GM19099 (cell line): Measurements from ENCODE around the gene ADAM19.

Experiments used
- POLR2A ChIP-seq: IDR thresholded peaks from 3 replicates; pipeline ENCODE4 v1.6.1; 2011; ENCODE audit warnings: low read depth; ENCODE audit not compliant: insufficient read length; ENCODE audit errors: extremely low read depth

The ADAM19 gene

DNA sequence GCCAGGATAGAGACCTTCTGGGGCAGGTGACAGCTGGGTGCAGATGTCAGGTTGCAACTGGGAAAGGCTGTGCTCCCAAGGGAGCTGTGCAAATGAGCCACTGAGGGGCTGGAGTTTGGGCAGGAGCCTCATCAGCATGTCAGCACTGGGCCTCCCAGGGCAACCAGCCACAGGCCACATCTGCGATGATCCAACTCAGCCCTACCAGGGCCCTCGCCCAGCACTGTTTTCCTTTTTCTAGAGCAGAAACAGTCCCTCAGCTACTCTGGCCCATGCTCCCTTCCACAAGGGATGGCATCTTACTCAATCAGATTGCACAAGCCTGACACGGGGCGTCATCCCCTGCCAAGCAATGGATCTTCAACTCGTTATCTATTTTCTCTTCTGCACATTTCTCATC, 90.8 kb downstream of the ADAM19 start:
- TF ChIP-seq POLR2A: no peak

DNA sequence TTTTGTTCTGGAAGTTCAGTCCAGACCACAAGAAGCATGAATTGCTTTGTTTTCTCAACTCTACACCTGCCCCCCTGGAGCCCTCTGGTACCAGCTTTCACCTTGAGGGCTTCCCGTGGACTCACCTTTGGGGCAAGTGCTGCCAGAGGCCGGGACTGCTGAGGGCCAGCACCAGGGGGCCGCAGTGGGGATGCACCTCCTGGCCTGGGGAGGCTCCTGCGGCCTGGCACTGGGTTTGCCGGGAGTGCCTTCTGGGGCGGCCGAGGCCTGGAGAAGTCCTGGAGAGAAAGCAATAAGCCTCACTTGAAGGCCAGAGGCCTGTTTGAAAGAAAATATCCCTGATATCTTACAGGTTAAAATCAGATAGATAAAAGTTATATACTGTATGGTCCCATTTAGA, 93.9 kb downstream of the ADAM19 start:
- TF ChIP-seq POLR2A: no peak

DNA sequence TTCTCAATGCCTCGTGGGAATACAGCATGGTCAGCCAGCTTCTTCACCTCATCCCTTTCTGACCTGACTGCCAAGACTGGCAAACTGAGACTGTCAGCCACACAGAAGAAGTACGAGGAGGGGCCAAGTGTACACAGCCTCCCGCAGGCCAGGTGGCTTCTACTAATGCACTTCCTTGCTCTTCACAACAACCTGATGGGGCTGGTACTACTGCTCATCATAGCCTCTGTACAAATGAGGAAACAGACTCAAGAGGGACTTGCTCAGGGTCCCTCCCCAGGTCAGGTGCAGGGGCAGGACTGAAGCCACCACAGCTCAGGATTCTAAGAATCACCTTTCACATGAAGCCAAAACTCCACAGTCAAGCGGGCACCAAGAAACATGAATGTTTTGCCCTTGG, 94.3 kb downstream of the ADAM19 start:
- TF ChIP-seq POLR2A: no peak

DNA sequence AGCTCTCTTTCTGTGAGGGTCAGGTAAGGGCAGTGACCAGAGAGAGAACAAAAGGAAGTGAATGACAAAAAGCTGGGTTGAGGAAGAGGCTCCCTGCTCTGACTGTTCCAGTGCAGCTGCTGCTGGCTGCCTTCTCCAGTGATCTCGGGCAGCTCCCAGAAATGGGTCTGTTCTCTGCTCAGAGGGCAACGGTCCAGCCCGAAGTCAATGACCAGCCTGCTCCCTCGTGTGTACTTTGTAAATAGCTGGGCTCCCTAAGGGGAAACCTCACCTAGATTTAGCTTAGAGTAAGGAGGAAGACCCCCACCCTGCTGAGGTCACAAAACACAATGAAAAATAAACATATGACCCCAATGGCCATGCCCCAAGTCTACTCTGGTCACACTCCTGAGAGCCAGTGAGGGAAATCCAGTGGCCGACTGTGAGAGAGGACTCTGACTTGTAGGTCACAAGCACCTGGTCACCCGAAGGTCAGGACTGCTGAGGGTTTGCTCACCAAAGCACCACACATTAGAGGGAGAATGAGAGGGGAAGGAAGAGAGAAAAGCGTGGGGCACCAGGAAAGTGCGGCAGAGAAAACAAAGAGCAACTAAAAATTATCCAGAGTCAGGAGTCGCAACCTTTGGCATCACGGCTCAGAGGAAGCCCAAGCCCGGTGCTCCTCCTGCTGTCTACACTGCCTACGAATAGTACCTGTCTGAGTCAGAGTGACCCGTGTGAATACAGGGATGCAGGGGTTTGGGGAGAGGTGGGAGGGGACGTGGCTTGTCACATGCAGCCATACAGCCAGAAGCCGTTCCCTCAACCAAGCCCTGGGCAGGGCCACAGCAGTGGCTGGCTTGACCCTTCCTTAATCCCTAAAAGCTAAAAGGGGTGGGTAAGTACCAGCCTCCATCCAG, 95.7 kb downstream of the ADAM19 start:
- no peak for TF ChIP-seq POLR2A

DNA sequence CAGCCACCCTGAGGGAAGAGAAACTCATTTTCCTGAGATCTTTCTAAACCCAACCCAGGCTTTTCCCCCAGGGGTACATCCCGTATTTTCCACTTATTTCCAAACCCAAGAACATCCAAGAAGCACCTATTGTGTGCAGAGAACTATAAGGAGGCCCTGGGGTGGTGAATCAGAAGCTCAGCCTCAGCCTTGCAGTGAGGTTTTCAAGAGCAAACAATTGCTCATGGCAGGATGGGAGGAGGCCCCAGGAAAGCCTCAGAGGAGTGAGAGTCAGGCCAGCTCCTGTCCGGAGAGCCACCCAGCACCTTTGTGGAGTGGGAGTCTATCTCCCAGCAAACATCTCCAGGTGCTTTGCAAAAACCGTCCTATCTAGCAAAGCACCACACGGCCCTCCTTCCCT, 96.4 kb downstream of the ADAM19 start:
- no peak for TF ChIP-seq POLR2A

DNA sequence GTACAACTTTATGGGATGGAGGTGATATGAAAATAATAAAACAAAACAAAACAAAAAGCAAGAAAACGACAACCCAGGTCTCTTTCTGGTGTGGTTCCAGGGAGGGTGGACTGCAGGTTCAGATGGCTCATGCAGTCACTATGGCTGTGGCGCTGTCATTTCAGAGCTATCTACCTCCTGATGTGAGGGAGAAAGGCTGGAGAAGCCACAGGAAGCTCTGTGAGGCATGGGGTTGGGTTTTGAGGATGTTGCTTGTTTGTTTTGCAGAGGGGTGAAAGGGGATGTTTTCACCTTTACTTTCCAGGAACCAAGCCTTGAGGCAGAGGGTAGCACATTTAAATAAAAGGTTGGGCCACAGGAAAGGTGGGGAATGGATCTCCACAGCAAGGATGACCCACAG, 96.8 kb downstream of the ADAM19 start:
- no peak for TF ChIP-seq POLR2A

DNA sequence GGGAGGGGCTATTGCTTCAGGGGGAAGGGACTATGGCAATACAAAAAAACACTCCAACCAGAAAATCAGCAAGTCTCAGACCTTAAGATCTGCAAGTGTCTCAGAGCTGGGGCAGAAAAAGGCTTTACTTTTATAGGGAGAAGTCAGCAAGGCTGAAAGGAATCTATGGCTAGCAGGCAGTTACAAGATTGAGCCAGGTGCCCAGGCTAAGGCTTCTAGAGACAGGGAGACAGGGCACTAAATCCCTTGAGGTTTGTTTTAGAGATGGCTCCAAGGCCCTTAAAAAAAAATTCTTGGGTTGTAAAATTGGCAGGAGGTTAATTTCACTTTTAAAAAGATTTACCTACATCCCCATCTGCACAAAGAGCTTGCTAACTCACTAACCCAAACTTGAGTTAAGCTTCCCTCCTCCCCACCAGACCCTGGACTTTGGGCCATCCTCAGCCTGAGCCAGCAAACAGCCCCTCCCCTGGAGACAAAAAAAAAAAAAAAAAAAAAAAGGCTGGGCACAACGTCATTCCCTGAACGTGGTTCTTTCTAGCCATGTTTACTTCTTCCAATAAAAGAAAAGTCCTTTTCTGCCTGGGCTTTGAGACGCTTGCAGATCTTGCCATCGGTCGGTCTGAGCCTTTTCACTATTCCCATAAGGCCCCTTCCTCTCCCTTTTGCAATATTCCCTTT, 97.6 kb downstream of the ADAM19 start:
- TF ChIP-seq POLR2A: no peak

DNA sequence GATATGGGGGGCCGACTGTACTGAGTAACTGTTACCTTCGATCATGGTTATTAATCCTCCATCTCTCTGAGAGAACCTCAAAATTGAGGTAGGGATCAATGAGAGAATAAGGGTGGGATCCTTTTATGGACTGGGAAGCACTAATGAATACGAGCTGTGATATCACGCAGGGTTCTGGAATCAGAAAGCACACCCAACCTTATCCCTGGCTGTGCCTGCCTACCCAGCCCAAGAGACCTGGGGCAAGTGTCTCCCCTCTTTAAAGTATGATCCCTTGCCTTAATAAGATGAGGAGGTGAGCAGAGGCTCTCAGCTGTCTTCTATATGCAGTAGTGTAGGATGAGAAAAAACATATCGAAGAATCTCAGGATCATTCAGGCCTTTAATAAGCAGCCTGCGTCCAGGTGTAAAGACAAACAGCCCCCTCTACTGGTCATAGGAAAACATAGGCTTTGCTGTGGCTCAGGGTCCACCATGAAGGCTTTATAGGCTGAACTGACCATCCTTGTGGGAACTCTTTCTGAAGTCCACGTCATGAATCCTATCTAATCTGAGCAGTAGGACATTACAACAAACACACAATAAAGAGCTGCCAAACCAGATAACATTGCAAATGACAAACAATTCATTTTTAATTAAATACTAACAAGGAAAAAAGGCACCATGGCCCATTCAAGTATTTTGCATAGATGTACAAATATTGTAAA, 98.7 kb downstream of the ADAM19 start:
- no peak for TF ChIP-seq POLR2A

DNA sequence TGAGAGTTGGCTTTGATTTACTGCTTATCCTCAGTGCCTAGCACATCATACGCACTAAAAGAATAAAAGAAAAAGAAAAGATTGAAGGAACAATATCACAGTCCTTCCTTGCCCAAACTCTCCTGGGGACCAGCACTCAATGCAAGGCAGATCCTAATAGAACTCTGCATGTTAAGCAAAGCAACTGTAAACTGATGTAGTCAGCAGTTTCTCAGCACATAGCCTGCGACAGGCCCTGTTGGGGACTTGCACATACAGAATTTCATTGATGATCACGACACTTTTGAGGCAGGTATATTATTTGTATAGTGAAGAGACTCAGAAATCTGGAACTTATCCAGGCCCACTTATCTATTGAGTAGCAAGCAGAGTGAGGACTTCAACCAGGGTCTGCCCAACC, 100.1 kb downstream of the ADAM19 start:
- no peak for TF ChIP-seq POLR2A

DNA sequence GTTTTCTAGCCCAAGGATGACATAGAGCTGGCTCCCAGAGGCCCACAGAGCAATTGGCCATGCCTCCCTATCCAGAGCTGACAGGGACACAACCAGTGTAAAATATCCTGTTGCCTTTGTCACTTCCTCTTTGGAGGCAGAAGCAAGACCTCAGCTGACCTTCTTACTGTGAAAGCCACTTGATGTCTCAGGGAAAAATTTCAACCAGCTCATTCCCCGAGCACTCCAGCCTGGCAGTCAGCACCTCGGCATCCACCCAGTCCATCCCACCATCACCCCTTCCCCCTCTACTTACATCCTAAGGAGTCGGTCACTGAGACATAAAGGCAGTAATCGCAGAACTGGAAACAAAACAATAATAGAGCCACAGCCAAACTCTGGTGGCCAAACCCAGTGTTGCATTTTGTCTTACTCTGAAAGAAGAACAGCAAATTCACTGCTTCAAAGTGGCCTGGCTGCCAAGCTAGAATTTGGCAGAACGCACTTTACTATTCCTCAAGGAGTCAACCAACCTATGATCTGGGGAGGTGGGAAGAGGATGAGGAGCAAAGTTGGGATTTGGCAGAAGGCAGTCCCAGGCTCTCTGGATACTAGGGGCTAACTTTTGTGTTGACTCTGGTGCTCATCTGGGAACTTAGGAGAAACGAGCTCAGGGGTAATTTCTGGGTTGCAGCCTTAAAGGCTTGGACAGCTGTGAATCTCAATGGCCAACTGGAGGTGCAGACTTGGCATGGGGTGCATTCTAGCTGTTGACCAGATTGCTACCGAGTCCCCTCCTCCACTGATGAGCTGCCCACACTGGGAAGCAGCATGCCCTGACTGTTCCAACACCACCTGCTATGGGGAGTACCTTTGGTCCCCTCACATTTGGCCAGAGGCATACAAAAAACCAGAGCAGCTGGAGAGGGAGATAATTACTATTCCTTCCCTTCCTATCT, 101.9 kb downstream of the ADAM19 start:
- no peak for TF ChIP-seq POLR2A

DNA sequence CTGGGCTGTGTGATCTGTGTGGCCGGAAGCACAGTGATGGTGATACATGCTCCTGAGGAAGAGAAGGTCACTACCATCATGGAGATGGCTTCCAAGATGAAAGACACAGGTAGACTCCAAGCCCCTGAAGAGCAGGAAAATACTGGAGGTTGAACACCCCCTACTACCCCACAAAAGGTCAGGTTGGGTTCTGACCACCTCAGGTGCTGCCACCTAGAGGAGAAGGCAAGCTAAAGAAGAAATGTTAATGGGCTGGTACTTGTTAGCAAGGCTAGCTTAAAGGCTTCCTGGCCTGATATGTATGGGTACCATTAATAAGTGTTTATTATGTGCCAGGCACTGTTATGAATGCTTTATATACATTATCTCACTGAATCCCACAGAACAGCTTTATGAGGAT, 103.9 kb downstream of the ADAM19 start:
- TF ChIP-seq POLR2A: no peak

DNA sequence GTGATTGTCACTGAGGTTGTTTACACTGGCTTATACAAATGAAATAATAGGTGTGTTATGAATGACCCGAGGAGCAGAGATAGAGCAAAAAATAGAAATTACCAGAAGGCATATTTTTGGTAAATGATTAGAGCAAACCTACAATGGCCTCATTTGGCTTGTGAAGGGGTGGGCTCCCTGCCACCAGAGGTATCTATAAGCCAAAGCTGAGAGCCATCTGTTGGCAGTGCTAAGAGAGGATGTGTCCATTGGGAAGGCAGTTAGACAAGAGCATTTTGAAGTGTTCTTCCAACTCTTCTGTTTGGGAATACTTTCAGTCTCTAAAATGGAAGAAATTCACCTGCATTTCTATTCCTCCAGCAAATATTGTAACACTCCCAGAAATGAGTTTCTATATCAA, 104.9 kb downstream of the ADAM19 start:
- TF ChIP-seq POLR2A: no peak

DNA sequence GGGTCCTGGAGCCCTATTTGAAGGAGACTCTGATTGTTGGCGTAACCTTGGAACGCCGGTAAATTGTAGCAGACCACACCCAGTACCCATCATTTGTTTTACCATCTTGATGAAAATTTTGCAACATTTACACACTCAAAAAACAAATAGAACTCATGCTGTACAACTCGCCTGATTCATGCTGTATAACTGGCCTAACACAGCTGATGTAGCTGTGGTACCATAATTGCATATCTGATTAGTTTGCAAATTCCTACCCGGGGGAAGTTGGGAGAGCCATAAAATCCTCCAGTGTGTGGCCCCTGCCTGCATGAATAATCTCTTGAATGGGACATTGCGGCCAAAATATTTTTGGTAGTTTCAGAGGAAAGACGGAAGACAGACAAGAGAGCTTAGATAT, 105.9 kb downstream of the ADAM19 start:
- no peak for TF ChIP-seq POLR2A

DNA sequence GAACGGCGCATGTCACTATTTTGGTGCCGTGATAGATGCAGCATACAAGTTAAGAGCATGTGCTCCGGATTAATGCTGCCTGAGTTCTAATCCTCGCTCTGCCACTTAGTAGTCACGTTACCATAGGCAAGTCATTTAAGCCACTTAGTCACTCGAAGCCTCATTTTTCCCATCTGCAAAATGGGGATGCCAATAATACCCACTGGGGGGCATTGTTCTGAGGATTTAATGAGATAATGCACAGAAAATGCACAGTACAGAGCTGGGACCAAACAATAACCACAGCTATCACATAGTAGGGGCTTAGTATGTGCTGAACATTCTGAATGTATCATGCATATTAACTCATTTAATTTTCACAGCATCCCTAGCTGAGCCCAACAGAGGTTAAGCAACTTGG, 106.5 kb downstream of the ADAM19 start:
- TF ChIP-seq POLR2A: no peak
